HG03460 (cell line): ENCODE data around the gene CCDC71L.

Experiments used
- ATAC-seq: cut with Tn5 transposase; IDR thresholded peaks from one replicate; pipeline ENCODE4 v1.9.1; 2021; ENCODE audit not compliant: unreplicated experiment

Gene CCDC71L

GRCh38 chr7:106609416-106609815 is 51.5 kb downstream of the CCDC71L start:
- no peak for ATAC-seq

GRCh38 chr7:106608661-106609060 is 52.3 kb downstream of the CCDC71L start:
- ATAC-seq = no peak
